Peyer's patch (tissue), 4 donors: ENCODE measurements around the gene TUBB1. TPM values are rescaled to one million over a fixed set of nuclear protein-coding genes. Genes with fewer than 3 reads are reported as not detected.

Experiments used
- DNase-seq, 3 donors: peaks; one replicate each; pipeline ENCODE4 v3.0.0-alpha.2; 2017 to 2019
- H3K27ac ChIP-seq, 4 donors: fragments of 200-600 bp; sonication (generic); one replicate each; pipeline ENCODE4 v1.5.1; 2016 to 2019
- H3K27me3 ChIP-seq, 2 donors: fragments of 200-600 bp; sonication (generic); one replicate each; pipeline ENCODE4 v1.5.1; 2019
- H3K36me3 ChIP-seq, 3 donors: fragments of 200-600 bp; sonication (generic); one replicate each; pipeline ENCODE4 v1.5.1; 2016 to 2019
- H3K4me1 ChIP-seq, 4 donors: fragments of 200-600 bp; sonication (generic); one replicate each; pipeline ENCODE4 v1.5.1; 2016 to 2019
- H3K4me3 ChIP-seq, 4 donors: fragments of 200-600 bp; sonication (generic); 1 replicate in 3 of 4; 2 replicates in 1 of 4; pipeline ENCODE4 v1.5.1; 2016 to 2019; ENCODE audit warnings: mild to moderate bottlenecking in 1 of 4
- H3K9me3 ChIP-seq, 4 donors: fragments of 200-600 bp; sonication (generic); one replicate each; pipeline ENCODE4 v1.5.1; 2016 to 2019; ENCODE audit warnings: mild to moderate bottlenecking in 1 of 4
- CTCF ChIP-seq, 6 experiments: fragments of 450-650 bp in 4 of 6; fragments of 200-600 bp in 2 of 6; sonication (generic) in 1 of 6; IDR thresholded peaks; one replicate each; pipeline ENCODE4 v1.5.1; 2017 to 2019; ENCODE audit warnings: antibody characterized with exemption in 6 of 6, mild to moderate bottlenecking in 3 of 6, moderate library complexity in 1 of 6
- POLR2A ChIP-seq, 2 donors: fragments of 450-650 bp; IDR thresholded peaks; one replicate each; pipeline ENCODE4 v1.5.1; 2017; ENCODE audit warnings: antibody characterized with exemption in 2 of 2, mild to moderate bottlenecking in 2 of 2, moderate library complexity in 2 of 2
- total RNA-seq, 4 donors: library from RNA; depleted of rRNA; stranded (reverse); fragments of >200 nt; gene quantifications; one replicate each; pipeline ENCODE4 v1.1.0, GENCODE V29; 2016

TUBB1 gene
- total RNA-seq = not detected

GRCh38 chr20:59019217-59019616 lies at the start of gene TUBB1:
Gene TUBB1, plus strand, starts transcription at chr20:59019429. Its CDS starts 94 bp downstream, at chr20:59019523.
- Histone ChIP-seq H3K4me1 (peaks cover 0 to 10% (median 0%) of the 10 kb centered on the region in 4 donors), H3K36me3 (peaks cover 0 to 17% (median 0%) of the 10 kb centered on the region in 3 donors), H3K27ac (no peak within 1 kb of the TSS), H3K9me3 (no peaks in the 10 kb centered on the region), H3K27me3 (no peaks in the 10 kb centered on the region), H3K4me3 (no peak within 1 kb of the TSS)
- TF ChIP-seq CTCF (IDR thresholded peaks at IDR 0.05) (no peak), POLR2A (IDR thresholded peaks at IDR 0.05) (no peak)
- peak in 1 of 3 donors; percentile 5 for DNase-seq

- H3K27me3 ChIP-seq = no peaks in the 10 kb centered on the region
- TF ChIP-seq POLR2A (IDR thresholded peaks at IDR 0.05) (no peak), CTCF (IDR thresholded peaks at IDR 0.05) (no peak)
- no peaks in the 10 kb centered on the region for H3K4me1 ChIP-seq
- H3K9me3 ChIP-seq = peaks cover 0 to 3% (median 0%) of the 10 kb centered on the region in 4 donors
- no peak overlapping the region for H3K27ac ChIP-seq
- no peak overlapping the region for H3K4me3 ChIP-seq
- DNase-seq = no peak
- no peaks in the 10 kb centered on the region for H3K36me3 ChIP-seq
These were observed 49.8 kb upstream of the TUBB1 start for GRCh38 chr20:58969439-58969838.

DNA sequence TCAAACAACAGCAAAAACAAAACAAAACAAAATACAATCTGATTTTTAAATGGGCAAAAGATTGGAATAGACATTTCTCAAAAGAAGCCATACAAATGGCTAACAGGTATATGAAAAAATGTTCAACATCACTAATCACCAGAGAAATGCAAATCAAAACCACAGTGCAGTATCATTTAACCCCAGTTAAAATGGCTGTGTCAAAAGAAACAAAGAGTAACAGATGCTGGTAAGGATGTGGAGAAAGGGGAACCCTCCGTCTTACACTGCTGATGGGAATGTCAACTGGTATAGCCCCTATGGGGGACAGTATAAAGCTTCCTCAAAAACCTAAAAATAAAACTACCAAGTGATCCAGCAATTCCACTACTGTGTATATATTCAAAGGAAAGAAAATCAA lies 49.1 kb upstream of the TUBB1 start:
- no peaks in the 10 kb centered on the region for H3K27me3 ChIP-seq
- H3K36me3 ChIP-seq = no peaks in the 10 kb centered on the region
- H3K27ac ChIP-seq = no peak overlapping the region
- no peak overlapping the region for H3K4me3 ChIP-seq
- no peaks in the 10 kb centered on the region for H3K4me1 ChIP-seq
- peaks cover 0 to 9% (median 0%) of the 10 kb centered on the region in 4 donors for H3K9me3 ChIP-seq
- DNase-seq = no peak
- TF ChIP-seq CTCF (IDR thresholded peaks at IDR 0.05) (no peak), POLR2A (IDR thresholded peaks at IDR 0.05) (no peak)

- DNase-seq = no peak
- H3K4me1 ChIP-seq = no peaks in the 10 kb centered on the region
- no peak overlapping the region for H3K4me3 ChIP-seq
- no peak overlapping the region for H3K27ac ChIP-seq
- peaks cover 0 to 11% (median 0%) of the 10 kb centered on the region in 4 donors for H3K9me3 ChIP-seq
- H3K36me3 ChIP-seq = no peaks in the 10 kb centered on the region
- TF ChIP-seq POLR2A (IDR thresholded peaks at IDR 0.05) (no peak), CTCF (IDR thresholded peaks at IDR 0.05) (no peak)
- no peaks in the 10 kb centered on the region for H3K27me3 ChIP-seq
These were observed 47.8 kb upstream of the TUBB1 start for GRCh38 chr20:58971429-58971828.

GRCh38 chr20:58973179-58973578 lies 46.0 kb upstream of the TUBB1 start:
- no peaks in the 10 kb centered on the region for H3K27me3 ChIP-seq
- H3K4me3 ChIP-seq = no peak overlapping the region
- peaks cover 0 to 11% (median 0%) of the 10 kb centered on the region in 4 donors for H3K9me3 ChIP-seq
- H3K4me1 ChIP-seq = no peaks in the 10 kb centered on the region
- no peak for TF ChIP-seq CTCF (IDR thresholded peaks at IDR 0.05)
- no peak for TF ChIP-seq POLR2A (IDR thresholded peaks at IDR 0.05)
- no peaks in the 10 kb centered on the region for H3K36me3 ChIP-seq
- no peak overlapping the region for H3K27ac ChIP-seq
- no peak for DNase-seq

GRCh38 chr20:58973866-58974265 lies 45.4 kb upstream of the TUBB1 start:
- Histone ChIP-seq H3K4me1 (no peaks in the 10 kb centered on the region), H3K4me3 (no peak overlapping the region), H3K27ac (no peak overlapping the region), H3K36me3 (no peaks in the 10 kb centered on the region), H3K27me3 (no peaks in the 10 kb centered on the region), H3K9me3 (peaks cover 0 to 11% (median 0%) of the 10 kb centered on the region in 4 donors)
- TF ChIP-seq POLR2A (IDR thresholded peaks at IDR 0.05) (no peak), CTCF (IDR thresholded peaks at IDR 0.05) (no peak)
- DNase-seq = no peak
